ENCODE data around the gene SLC51B. TPM values are rescaled to one million over a fixed set of nuclear protein-coding genes. Genes with fewer than 3 reads are reported as not detected.

SLC51B gene
- polyA plus RNA-seq, 1 of the 3 experiments (the other 2 are of a cell fraction): not detected

DNA sequence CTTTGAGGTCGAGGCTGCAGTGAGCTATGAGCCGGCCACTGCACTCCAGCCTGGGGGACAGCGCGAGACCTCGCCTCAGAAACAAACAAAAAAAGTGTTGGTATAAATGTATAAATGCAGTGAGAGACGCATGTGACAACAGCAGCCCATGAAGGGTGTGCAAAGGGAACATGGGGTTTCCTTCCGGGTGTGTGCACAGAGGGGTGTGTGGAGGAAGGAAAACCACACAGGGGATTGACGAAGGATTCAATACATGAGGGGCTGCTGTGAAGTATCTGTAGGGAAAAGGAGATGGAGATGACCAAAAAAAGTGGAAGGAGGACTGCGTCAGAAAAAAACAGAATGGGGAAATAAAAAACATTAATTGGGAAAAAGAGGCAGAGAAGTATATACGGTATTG is 16.8 kb upstream of the SLC51B start:
- Histone ChIP-seq H3K27me3 (ENCODE audit: insufficient read depth) (no peaks in the 10 kb centered on the region), H3K4me3 (ENCODE audit: low read depth in 2 of 2, low read length in 1 of 2) (peak overlapping the region; percentile 76 to 92), H3K79me2 (ENCODE audit: insufficient read depth) (peaks cover 25% of the 10 kb centered on the region), H3K36me3 (replicated peaks in 1 of 2; ENCODE audit: control insufficient read depth in 1 of 2, insufficient read depth in 2 of 2, low read length in 1 of 2) (peaks cover 18 to 27% of the 10 kb centered on the region in 2 experiments), H3K9me3 (no peaks in the 10 kb centered on the region), H3K4me1 (ENCODE audit: control insufficient read depth in 1 of 2, insufficient read depth in 2 of 2, low read depth in 1 of 2, low read length in 1 of 2) (peaks cover 0 to 6% of the 10 kb centered on the region in 2 experiments; a peak in 2 of 4 replicates), H3K9ac (peak overlapping the region; percentile 75; the same call in 1 of the 2 replicates), H2AFZ (ENCODE audit: low read depth) (peak overlapping the region; percentile 93; the same call in 1 of the 2 replicates), H3K9me2 (no peaks in the 10 kb centered on the region), H4K20me1 (ENCODE audit: insufficient read depth) (no peaks in the 10 kb centered on the region), H3K27ac (ENCODE audit: low read depth in 2 of 2, low read length in 1 of 2) (no peak overlapping the region), H3F3A (replicated peaks; ENCODE audit: insufficient read depth) (no peaks in the 10 kb centered on the region), H3K4me2 (peak overlapping the region; percentile 95)
- ChIA-PET POLR2A (no interaction called here), CTCF (no interaction called here)
- DNase-seq: no peak
- 71% methylated on average over 10 of the region's 10 CpGs for WGBS (ENCODE audit: low lambda C conversion rate)
- no peak for TF ChIP-seq FOSL2 (IDR thresholded peaks at IDR 0.05; ENCODE audit: borderline replicate concordance, low read depth)
- TF ChIP-seq SMC3 (IDR thresholded peaks at IDR 0.05; ENCODE audit: low read depth, low read length): no peak
- TF ChIP-seq EZH2phosphoT487 (IDR thresholded peaks at IDR 0.05; ENCODE audit: borderline replicate concordance, low read depth): no peak
- TF ChIP-seq, protein P1, sequence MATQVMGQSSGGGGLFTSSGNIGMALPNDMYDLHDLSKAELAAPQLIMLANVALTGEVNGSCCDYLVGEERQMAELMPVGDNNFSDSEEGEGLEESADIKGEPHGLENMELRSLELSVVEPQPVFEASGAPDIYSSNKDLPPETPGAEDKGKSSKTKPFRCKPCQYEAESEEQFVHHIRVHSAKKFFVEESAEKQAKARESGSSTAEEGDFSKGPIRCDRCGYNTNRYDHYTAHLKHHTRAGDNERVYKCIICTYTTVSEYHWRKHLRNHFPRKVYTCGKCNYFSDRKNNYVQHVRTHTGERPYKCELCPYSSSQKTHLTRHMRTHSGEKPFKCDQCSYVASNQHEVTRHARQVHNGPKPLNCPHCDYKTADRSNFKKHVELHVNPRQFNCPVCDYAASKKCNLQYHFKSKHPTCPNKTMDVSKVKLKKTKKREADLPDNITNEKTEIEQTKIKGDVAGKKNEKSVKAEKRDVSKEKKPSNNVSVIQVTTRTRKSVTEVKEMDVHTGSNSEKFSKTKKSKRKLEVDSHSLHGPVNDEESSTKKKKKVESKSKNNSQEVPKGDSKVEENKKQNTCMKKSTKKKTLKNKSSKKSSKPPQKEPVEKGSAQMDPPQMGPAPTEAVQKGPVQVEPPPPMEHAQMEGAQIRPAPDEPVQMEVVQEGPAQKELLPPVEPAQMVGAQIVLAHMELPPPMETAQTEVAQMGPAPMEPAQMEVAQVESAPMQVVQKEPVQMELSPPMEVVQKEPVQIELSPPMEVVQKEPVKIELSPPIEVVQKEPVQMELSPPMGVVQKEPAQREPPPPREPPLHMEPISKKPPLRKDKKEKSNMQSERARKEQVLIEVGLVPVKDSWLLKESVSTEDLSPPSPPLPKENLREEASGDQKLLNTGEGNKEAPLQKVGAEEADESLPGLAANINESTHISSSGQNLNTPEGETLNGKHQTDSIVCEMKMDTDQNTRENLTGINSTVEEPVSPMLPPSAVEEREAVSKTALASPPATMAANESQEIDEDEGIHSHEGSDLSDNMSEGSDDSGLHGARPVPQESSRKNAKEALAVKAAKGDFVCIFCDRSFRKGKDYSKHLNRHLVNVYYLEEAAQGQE (IDR thresholded peaks at IDR 0.05; ENCODE audit: low read depth, low read length): no peak
- TF ChIP-seq, protein P2, sequence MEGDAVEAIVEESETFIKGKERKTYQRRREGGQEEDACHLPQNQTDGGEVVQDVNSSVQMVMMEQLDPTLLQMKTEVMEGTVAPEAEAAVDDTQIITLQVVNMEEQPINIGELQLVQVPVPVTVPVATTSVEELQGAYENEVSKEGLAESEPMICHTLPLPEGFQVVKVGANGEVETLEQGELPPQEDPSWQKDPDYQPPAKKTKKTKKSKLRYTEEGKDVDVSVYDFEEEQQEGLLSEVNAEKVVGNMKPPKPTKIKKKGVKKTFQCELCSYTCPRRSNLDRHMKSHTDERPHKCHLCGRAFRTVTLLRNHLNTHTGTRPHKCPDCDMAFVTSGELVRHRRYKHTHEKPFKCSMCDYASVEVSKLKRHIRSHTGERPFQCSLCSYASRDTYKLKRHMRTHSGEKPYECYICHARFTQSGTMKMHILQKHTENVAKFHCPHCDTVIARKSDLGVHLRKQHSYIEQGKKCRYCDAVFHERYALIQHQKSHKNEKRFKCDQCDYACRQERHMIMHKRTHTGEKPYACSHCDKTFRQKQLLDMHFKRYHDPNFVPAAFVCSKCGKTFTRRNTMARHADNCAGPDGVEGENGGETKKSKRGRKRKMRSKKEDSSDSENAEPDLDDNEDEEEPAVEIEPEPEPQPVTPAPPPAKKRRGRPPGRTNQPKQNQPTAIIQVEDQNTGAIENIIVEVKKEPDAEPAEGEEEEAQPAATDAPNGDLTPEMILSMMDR (IDR thresholded peaks at IDR 0.05): no peak
- TF ChIP-seq NFIC (IDR thresholded peaks at IDR 0.05; ENCODE audit: borderline replicate concordance): no peak
- no peak for TF ChIP-seq TAF1 (IDR thresholded peaks at IDR 0.05; ENCODE audit: borderline replicate concordance, low read depth, low read length)
- TF ChIP-seq TCF12 (IDR thresholded peaks at IDR 0.05): no peak
- TF ChIP-seq, protein P3, sequence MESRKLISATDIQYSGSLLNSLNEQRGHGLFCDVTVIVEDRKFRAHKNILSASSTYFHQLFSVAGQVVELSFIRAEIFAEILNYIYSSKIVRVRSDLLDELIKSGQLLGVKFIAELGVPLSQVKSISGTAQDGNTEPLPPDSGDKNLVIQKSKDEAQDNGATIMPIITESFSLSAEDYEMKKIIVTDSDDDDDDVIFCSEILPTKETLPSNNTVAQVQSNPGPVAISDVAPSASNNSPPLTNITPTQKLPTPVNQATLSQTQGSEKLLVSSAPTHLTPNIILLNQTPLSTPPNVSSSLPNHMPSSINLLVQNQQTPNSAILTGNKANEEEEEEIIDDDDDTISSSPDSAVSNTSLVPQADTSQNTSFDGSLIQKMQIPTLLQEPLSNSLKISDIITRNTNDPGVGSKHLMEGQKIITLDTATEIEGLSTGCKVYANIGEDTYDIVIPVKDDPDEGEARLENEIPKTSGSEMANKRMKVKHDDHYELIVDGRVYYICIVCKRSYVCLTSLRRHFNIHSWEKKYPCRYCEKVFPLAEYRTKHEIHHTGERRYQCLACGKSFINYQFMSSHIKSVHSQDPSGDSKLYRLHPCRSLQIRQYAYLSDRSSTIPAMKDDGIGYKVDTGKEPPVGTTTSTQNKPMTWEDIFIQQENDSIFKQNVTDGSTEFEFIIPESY (IDR thresholded peaks at IDR 0.05; ENCODE audit: borderline replicate concordance, low read depth): no peak
- TF ChIP-seq GABPA (IDR thresholded peaks at IDR 0.05; ENCODE audit: low read depth): no peak
- no peak for TF ChIP-seq RXRA (IDR thresholded peaks at IDR 0.05; ENCODE audit: borderline replicate concordance, low read depth)
- TF ChIP-seq TEAD4 (IDR thresholded peaks at IDR 0.05; ENCODE audit: borderline replicate concordance, insufficient read depth): no peak
- no peak for TF ChIP-seq YY1 (IDR thresholded peaks at IDR 0.05; ENCODE audit: low read depth)
- TF ChIP-seq MXI1 (IDR thresholded peaks at IDR 0.05; ENCODE audit: low read depth, low read length): no peak
- TF ChIP-seq NRF1 (IDR thresholded peaks at IDR 0.05; ENCODE audit: low read depth, low read length): no peak

All from SK-N-SH (cell line).